HEK293 (cell line): ENCODE measurements around the gene HECTD4.

Experiments
- GFI1B ChIP-seq: fragments of 450-650 bp; formaldehyde crosslinking; IDR thresholded peaks from 2 replicates; pipeline ENCODE4 v1.5.1; 2016; ENCODE audit warnings: missing biosample characterization, missing genetic modification characterization
- KLF10 ChIP-seq: fragments of 450-650 bp; IDR thresholded peaks from 2 replicates; pipeline ENCODE4 v1.5.1; 2018; ENCODE audit warnings: missing biosample characterization, mild to moderate bottlenecking, missing genetic modification characterization
- SALL2 ChIP-seq: fragments of 450-650 bp; formaldehyde crosslinking; IDR thresholded peaks from 2 replicates; pipeline ENCODE4 v1.5.0; 2017; ENCODE audit warnings: missing biosample characterization, mild to moderate bottlenecking, missing genetic modification characterization, borderline replicate concordance
- ZNF140 ChIP-seq: fragments of 450-650 bp; formaldehyde crosslinking; IDR thresholded peaks from 2 replicates; pipeline ENCODE4 v1.5.1; 2016; ENCODE audit warnings: missing biosample characterization, missing genetic modification characterization
- ZNF23 ChIP-seq: fragments of 450-650 bp; formaldehyde crosslinking; IDR thresholded peaks from 2 replicates; pipeline ENCODE4 v1.5.1; 2016; ENCODE audit warnings: missing biosample characterization, missing genetic modification characterization, borderline replicate concordance
- ZNF274 ChIP-seq, 2 experiments: fragments of 200-500 bp in 1 of 2; fragments of 450-650 bp in 1 of 2; sonication (Bioruptor generic) in 1 of 2; formaldehyde crosslinking in 1 of 2; IDR thresholded peaks; 2 replicates each; pipeline versions ENCODE4 v1.5.1 to v1.6.1; 2014 to 2016; ENCODE audit warnings: borderline replicate concordance in 1 of 2, inconsistent platforms in 1 of 2, low read length in 1 of 2, missing biosample characterization in 1 of 2, missing genetic modification characterization in 1 of 2
- ZNF558 ChIP-seq: fragments of 450-650 bp; formaldehyde crosslinking; IDR thresholded peaks from 2 replicates; pipeline ENCODE4 v1.5.1; 2016; ENCODE audit warnings: missing biosample characterization, missing genetic modification characterization
- ZNF768 ChIP-seq: fragments of 450-650 bp; formaldehyde crosslinking; IDR thresholded peaks from 2 replicates; pipeline ENCODE4 v1.5.1; 2018; ENCODE audit warnings: missing biosample characterization, mild to moderate bottlenecking, missing genetic modification characterization
- TF ChIP-seq, protein P1 (sequence below): fragments of 450-650 bp; formaldehyde crosslinking; IDR thresholded peaks from 2 replicates; pipeline ENCODE4 v1.5.1; 2016; ENCODE audit warnings: missing biosample characterization, missing genetic modification characterization
- TF ChIP-seq, protein P2 (sequence below): fragments of 450-650 bp; formaldehyde crosslinking; IDR thresholded peaks from 2 replicates; pipeline ENCODE4 v1.5.1; 2016; ENCODE audit warnings: missing biosample characterization, missing genetic modification characterization
- TF ChIP-seq, protein P3 (sequence below): IDR thresholded peaks from 2 replicates; pipeline ENCODE4 v1.6.1; 2011; ENCODE audit warnings: mild to moderate bottlenecking, low read depth, low read length, borderline replicate concordance
- TF ChIP-seq, protein P4 (sequence below): fragments of 450-650 bp; formaldehyde crosslinking; IDR thresholded peaks from 2 replicates; pipeline ENCODE4 v1.5.0; 2017; ENCODE audit warnings: missing biosample characterization, missing genetic modification characterization, borderline replicate concordance

DNA sequence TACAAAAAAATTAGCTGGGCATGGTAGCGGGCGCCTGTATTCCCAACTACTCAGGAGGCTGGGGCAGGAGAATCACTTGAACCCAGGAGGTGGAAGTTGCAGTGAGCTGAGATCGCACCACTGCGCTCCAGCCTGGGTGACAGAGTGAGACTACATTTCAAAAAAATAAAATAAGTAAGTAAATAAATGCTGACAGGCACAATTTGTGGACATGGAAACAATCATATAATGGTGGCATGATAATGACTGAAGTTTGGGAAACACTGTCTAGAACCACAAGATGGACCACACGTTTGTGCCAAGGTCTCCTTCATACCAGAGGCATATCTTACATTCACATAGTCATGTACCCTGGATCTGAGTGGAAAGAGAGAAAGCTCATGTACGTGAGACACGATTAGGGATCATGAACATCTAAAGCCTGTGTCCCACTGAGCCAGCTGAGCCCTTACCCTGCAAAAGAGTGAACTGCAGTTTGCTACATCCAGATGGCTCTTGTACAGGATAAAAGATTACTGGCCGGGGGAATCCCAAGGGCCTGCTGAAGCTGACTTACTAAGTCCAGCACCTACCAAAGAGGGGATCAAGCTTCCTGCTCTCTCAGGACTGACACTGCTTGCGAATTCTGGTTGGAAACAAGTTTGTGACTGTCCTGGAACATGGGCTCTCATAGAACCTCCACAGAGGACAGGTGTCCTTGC, 194.0 kb downstream of the HECTD4 start:
- TF ChIP-seq ZNF140, result no peak
- TF ChIP-seq ZNF558 (tag by site-specific recombination), result no peak
- no peak for TF ChIP-seq KLF10 (tag by site-specific recombination)
- TF ChIP-seq, protein P1, sequence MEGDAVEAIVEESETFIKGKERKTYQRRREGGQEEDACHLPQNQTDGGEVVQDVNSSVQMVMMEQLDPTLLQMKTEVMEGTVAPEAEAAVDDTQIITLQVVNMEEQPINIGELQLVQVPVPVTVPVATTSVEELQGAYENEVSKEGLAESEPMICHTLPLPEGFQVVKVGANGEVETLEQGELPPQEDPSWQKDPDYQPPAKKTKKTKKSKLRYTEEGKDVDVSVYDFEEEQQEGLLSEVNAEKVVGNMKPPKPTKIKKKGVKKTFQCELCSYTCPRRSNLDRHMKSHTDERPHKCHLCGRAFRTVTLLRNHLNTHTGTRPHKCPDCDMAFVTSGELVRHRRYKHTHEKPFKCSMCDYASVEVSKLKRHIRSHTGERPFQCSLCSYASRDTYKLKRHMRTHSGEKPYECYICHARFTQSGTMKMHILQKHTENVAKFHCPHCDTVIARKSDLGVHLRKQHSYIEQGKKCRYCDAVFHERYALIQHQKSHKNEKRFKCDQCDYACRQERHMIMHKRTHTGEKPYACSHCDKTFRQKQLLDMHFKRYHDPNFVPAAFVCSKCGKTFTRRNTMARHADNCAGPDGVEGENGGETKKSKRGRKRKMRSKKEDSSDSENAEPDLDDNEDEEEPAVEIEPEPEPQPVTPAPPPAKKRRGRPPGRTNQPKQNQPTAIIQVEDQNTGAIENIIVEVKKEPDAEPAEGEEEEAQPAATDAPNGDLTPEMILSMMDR (tag by site-specific recombination), result no peak
- no peak for TF ChIP-seq SALL2 (tag by site-specific recombination)
- TF ChIP-seq ZNF23 (tag by site-specific recombination), result no peak
- no peak for TF ChIP-seq GFI1B (tag by site-specific recombination)
- TF ChIP-seq ZNF768, result no peak
- TF ChIP-seq, protein P2, sequence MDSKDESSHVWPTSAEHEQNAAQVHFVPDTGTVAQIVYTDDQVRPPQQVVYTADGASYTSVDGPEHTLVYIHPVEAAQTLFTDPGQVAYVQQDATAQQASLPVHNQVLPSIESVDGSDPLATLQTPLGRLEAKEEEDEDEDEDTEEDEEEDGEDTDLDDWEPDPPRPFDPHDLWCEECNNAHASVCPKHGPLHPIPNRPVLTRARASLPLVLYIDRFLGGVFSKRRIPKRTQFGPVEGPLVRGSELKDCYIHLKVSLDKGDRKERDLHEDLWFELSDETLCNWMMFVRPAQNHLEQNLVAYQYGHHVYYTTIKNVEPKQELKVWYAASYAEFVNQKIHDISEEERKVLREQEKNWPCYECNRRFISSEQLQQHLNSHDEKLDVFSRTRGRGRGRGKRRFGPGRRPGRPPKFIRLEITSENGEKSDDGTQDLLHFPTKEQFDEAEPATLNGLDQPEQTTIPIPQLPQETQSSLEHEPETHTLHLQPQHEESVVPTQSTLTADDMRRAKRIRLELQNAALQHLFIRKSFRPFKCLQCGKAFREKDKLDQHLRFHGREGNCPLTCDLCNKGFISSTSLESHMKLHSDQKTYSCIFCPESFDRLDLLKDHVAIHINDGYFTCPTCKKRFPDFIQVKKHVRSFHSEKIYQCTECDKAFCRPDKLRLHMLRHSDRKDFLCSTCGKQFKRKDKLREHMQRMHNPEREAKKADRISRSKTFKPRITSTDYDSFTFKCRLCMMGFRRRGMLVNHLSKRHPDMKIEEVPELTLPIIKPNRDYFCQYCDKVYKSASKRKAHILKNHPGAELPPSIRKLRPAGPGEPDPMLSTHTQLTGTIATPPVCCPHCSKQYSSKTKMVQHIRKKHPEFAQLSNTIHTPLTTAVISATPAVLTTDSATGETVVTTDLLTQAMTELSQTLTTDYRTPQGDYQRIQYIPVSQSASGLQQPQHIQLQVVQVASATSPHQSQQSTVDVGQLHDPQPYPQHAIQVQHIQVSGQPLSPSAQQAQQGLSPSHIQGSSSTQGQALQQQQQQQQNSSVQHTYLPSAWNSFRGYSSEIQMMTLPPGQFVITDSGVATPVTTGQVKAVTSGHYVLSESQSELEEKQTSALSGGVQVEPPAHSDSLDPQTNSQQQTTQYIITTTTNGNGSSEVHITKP (tag by site-specific recombination), result no peak
- no peak for TF ChIP-seq ZNF274 (IDR thresholded peaks at IDR 0.05; ENCODE audit: low read length)
- TF ChIP-seq ZNF274 (tag by site-specific recombination; IDR thresholded peaks at IDR 0.05; ENCODE audit: borderline replicate concordance), result no peak
- TF ChIP-seq, protein P3, sequence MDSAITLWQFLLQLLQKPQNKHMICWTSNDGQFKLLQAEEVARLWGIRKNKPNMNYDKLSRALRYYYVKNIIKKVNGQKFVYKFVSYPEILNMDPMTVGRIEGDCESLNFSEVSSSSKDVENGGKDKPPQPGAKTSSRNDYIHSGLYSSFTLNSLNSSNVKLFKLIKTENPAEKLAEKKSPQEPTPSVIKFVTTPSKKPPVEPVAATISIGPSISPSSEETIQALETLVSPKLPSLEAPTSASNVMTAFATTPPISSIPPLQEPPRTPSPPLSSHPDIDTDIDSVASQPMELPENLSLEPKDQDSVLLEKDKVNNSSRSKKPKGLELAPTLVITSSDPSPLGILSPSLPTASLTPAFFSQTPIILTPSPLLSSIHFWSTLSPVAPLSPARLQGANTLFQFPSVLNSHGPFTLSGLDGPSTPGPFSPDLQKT, result no peak
- TF ChIP-seq, protein P4, sequence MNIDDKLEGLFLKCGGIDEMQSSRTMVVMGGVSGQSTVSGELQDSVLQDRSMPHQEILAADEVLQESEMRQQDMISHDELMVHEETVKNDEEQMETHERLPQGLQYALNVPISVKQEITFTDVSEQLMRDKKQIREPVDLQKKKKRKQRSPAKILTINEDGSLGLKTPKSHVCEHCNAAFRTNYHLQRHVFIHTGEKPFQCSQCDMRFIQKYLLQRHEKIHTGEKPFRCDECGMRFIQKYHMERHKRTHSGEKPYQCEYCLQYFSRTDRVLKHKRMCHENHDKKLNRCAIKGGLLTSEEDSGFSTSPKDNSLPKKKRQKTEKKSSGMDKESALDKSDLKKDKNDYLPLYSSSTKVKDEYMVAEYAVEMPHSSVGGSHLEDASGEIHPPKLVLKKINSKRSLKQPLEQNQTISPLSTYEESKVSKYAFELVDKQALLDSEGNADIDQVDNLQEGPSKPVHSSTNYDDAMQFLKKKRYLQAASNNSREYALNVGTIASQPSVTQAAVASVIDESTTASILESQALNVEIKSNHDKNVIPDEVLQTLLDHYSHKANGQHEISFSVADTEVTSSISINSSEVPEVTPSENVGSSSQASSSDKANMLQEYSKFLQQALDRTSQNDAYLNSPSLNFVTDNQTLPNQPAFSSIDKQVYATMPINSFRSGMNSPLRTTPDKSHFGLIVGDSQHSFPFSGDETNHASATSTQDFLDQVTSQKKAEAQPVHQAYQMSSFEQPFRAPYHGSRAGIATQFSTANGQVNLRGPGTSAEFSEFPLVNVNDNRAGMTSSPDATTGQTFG (tag by site-specific recombination), result no peak
